ENCODE data around the gene TPRX2. TPM values are rescaled to one million over a fixed set of nuclear protein-coding genes. Genes with fewer than 3 reads are reported as not detected.
A peak's percentile ranks its signal among the peaks of the same experiment; 100 is the strongest.

TPRX2 gene
- total RNA-seq, 2 experiments from 2014 or later, result not detected

DNA sequence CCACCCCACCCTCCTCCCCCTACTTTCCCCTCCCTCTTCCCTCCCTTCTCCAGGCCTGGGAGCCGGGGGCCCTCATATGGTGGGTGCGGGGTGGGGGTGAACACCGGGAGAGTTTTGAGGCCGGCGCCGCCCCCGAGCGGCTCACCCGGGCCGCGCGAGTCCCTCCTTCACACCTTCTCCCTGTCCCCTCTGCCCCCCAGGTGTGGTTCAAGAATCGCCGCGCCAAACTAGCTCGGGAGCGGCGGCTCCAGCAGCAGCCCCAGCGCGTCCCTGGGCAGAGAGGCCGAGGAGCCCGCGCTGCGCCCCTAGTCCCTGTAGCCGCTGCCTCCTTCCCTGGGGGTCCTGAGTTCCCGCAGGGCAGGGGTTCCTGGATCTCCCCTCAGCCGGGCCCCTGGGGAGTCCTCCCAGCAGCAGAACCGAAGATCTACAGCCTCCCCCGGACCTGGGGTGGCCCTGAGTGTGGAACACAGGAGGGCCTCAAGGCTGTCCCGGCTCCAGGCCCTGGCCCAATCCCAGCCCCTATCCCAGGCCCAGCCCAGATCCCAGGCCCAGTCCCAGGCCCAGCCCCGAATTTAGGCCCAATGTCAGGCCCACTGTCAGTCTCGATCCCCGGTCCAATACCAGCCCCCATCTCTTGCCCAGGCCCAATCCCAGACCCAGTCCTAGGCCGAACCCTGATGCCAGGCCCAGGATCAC, 1.7 kb downstream of the TPRX2 start:
- no peak overlapping the region for H3K27ac Mint-ChIP-seq
- POLR2A ChIA-PET, result interaction anchor here (0.6 kb wide), 1 partner anchor 26 kb away, joined by 4 read pairs; no protein-coding TSS in a partner anchor
- intact Hi-C loops (cut with DNase I, micrococcal nuclease), result no loop called here
- H3K27me3 Mint-ChIP-seq, result peaks cover 31% of the 10 kb centered on the region
- CTCF ChIA-PET, result no interaction called here
- H3K4me3 ChIP-seq (ENCODE audit: low read length), result no peak overlapping the region
- H3K9me3 Mint-ChIP-seq, result no peaks in the 10 kb centered on the region
- peaks cover 4% of the 10 kb centered on the region for H3K4me1 ChIP-seq (ENCODE audit: insufficient read depth, low read length)
- no peak overlapping the region for H3K27ac ChIP-seq (ENCODE audit: low read depth in 1 of 2, low read length in 2 of 2)
- H3K9me3 ChIP-seq (ENCODE audit: control insufficient read depth in 1 of 2, insufficient read depth in 1 of 2, low read length in 2 of 2), result peaks cover 0 to 8% of the 10 kb centered on the region in 2 experiments
- H3K4me3 Mint-ChIP-seq, result no peak overlapping the region
- H3K36me3 ChIP-seq (ENCODE audit: insufficient read depth, low read length), result no peaks in the 10 kb centered on the region
- DNase-seq (no peak), ATAC-seq (ENCODE audit: poor library complexity) (no peak)
- no peaks in the 10 kb centered on the region for H3K36me3 Mint-ChIP-seq (ENCODE audit: low read depth)
- no peaks in the 10 kb centered on the region for H3K4me1 Mint-ChIP-seq (ENCODE audit: low read depth)
- TF ChIP-seq, protein P1, sequence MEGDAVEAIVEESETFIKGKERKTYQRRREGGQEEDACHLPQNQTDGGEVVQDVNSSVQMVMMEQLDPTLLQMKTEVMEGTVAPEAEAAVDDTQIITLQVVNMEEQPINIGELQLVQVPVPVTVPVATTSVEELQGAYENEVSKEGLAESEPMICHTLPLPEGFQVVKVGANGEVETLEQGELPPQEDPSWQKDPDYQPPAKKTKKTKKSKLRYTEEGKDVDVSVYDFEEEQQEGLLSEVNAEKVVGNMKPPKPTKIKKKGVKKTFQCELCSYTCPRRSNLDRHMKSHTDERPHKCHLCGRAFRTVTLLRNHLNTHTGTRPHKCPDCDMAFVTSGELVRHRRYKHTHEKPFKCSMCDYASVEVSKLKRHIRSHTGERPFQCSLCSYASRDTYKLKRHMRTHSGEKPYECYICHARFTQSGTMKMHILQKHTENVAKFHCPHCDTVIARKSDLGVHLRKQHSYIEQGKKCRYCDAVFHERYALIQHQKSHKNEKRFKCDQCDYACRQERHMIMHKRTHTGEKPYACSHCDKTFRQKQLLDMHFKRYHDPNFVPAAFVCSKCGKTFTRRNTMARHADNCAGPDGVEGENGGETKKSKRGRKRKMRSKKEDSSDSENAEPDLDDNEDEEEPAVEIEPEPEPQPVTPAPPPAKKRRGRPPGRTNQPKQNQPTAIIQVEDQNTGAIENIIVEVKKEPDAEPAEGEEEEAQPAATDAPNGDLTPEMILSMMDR (IDR thresholded peaks at IDR 0.05), result no peak
- H3K27me3 ChIP-seq (ENCODE audit: control insufficient read depth in 1 of 2, insufficient read depth in 2 of 2, low read length in 2 of 2), result peaks cover 0 to 2% of the 10 kb centered on the region in 2 experiments

DNA sequence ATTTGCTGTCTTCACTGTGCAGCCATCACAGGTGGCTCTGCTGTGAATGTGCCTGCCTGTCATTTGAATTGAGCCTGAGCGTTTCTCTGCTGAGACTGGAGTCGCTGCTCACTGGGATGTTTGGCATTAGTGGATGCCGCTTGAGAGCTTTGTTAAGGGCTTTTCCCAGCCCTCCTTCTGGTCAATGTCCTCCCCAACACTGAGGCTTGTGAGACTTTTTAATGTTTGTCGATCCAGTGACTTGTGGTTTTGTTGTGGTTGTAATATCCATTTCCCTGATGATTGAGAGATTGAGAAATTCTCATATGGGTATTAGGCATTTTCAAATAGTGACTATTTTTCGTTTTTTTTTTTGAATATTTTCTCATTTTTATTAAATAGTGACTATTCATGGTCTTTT, 2.6 kb downstream of the TPRX2 start:
- no peak for DNase-seq
- Mint-ChIP-seq H3K27ac (no peak overlapping the region), H3K4me3 (no peak overlapping the region), H3K9me3 (no peaks in the 10 kb centered on the region), H3K4me1 (ENCODE audit: low read depth) (no peaks in the 10 kb centered on the region), H3K27me3 (peaks cover 31% of the 10 kb centered on the region), H3K36me3 (ENCODE audit: low read depth) (no peaks in the 10 kb centered on the region)
- TF ChIP-seq, protein P1 (IDR thresholded peaks at IDR 0.05), result no peak
- ATAC-seq (ENCODE audit: poor library complexity), result no peak
- H3K27me3 ChIP-seq (ENCODE audit: control insufficient read depth in 1 of 2, insufficient read depth in 2 of 2, low read length in 2 of 2), result no peaks in the 10 kb centered on the region
- intact Hi-C loops (cut with DNase I, micrococcal nuclease), result no loop called here
- H3K9me3 ChIP-seq (ENCODE audit: control insufficient read depth in 1 of 2, insufficient read depth in 1 of 2, low read length in 2 of 2), result peaks cover 0 to 8% of the 10 kb centered on the region in 2 experiments
- no peaks in the 10 kb centered on the region for H3K36me3 ChIP-seq (ENCODE audit: insufficient read depth, low read length)
- H3K4me3 ChIP-seq (ENCODE audit: low read length), result no peak overlapping the region
- H3K27ac ChIP-seq (ENCODE audit: low read depth in 1 of 2, low read length in 2 of 2), result no peak overlapping the region
- peaks cover 4% of the 10 kb centered on the region for H3K4me1 ChIP-seq (ENCODE audit: insufficient read depth, low read length)
- ChIA-PET POLR2A (interaction anchor here (0.6 kb wide), 1 partner anchor 26 kb away, joined by 4 read pairs; no protein-coding TSS in a partner anchor), CTCF (no interaction called here)

DNA sequence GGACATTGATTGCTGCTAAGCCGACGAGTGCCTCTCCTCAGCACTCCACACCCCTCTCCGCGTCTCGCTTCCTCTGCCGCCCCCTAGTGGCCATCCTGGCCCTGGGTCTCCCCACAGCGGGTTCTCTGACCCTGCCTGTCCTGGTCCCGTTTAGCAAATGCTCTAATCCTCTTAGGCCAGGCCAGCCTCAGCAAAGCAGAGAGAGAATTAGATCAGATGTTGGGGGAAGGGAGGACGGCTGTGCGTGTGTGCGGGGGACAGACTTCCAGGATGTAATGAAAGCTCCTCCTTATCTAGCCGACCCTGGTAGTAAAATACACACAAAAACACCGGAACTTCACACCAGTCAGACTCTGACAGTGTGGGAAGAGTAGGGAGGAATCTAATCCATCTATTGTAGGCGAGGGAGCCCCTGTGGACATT, 4.5 kb downstream of the TPRX2 start:
- H3K27ac Mint-ChIP-seq, result no peak overlapping the region
- no peaks in the 10 kb centered on the region for H3K36me3 ChIP-seq (ENCODE audit: insufficient read depth, low read length)
- H3K27ac ChIP-seq (ENCODE audit: low read depth in 1 of 2, low read length in 2 of 2), result no peak overlapping the region
- CTCF ChIA-PET, result interaction anchor here (0.6 to 1.3 kb wide), 3 partner anchors 13 to 19 kb away, joined by 3 to 6 read pairs (median 4); no protein-coding TSS in a partner anchor
- H3K4me1 ChIP-seq (ENCODE audit: insufficient read depth, low read length), result peaks cover 4% of the 10 kb centered on the region
- no peak overlapping the region for H3K4me3 Mint-ChIP-seq
- no peaks in the 10 kb centered on the region for H3K4me1 Mint-ChIP-seq (ENCODE audit: low read depth)
- H3K4me3 ChIP-seq (ENCODE audit: low read length), result no peak overlapping the region
- peaks cover 0 to 8% of the 10 kb centered on the region in 2 experiments for H3K9me3 ChIP-seq (ENCODE audit: control insufficient read depth in 1 of 2, insufficient read depth in 1 of 2, low read length in 2 of 2)
- intact Hi-C loops (cut with DNase I, micrococcal nuclease), result loop anchor here in 1 of 2 experiments (1.0 kb wide), 1 partner anchor 50 kb away; no protein-coding TSS in a partner anchor
- peaks cover 24% of the 10 kb centered on the region for H3K27me3 Mint-ChIP-seq
- peaks cover 0 to 4% of the 10 kb centered on the region in 2 experiments for H3K27me3 ChIP-seq (ENCODE audit: control insufficient read depth in 1 of 2, insufficient read depth in 2 of 2, low read length in 2 of 2)
- peak; percentile 91 for ATAC-seq (ENCODE audit: poor library complexity)
- POLR2A ChIA-PET, result interaction anchor here (0.6 kb wide), 1 partner anchor 147 kb away, joined by 3 read pairs; no protein-coding TSS in a partner anchor
- H3K36me3 Mint-ChIP-seq (ENCODE audit: low read depth), result no peaks in the 10 kb centered on the region
- no peaks in the 10 kb centered on the region for H3K9me3 Mint-ChIP-seq
- DNase-seq, result peak; percentile 61 to 91 (median 81)
- TF ChIP-seq, protein P1 (IDR thresholded peaks at IDR 0.05), result peak; percentile 94
